GM23248 (cell line): Measurements from ENCODE around the gene CFAP157. TPM values are rescaled to one million over a fixed set of nuclear protein-coding genes. Genes with fewer than 3 reads are reported as not detected.

Experiments used
- DNase-seq: peaks from one replicate; pipeline ENCODE4 v3.0.0-alpha.2; 2015
- H2AFZ ChIP-seq: fragments of 200-600 bp; sonication (generic); 2 replicates; pipeline ENCODE4 v1.6.1; 2016; ENCODE audit warnings: antibody characterized with exemption
- H3F3A ChIP-seq: fragments of 200-600 bp; sonication (generic); 2 replicates; pipeline ENCODE4 v1.6.1; 2016; ENCODE audit warnings: mild to moderate bottlenecking, antibody characterized with exemption, mixed run types; ENCODE audit not compliant: insufficient read depth
- H3K27ac ChIP-seq: fragments of 200-600 bp; sonication (generic); 2 replicates; pipeline ENCODE4 v1.5.1; 2016; ENCODE audit warnings: mild to moderate bottlenecking
- H3K27me3 ChIP-seq: fragments of 200-600 bp; sonication (generic); replicated peaks from 2 replicates; pipeline ENCODE4 v1.6.1; 2016; ENCODE audit warnings: mild to moderate bottlenecking; ENCODE audit not compliant: insufficient read depth
- H3K36me3 ChIP-seq: fragments of 200-600 bp; sonication (generic); 2 replicates; pipeline ENCODE4 v1.6.1; 2016; ENCODE audit warnings: low read depth, mild to moderate bottlenecking
- H3K4me1 ChIP-seq: fragments of 200-600 bp; sonication (generic); 2 replicates; pipeline ENCODE4 v1.6.1; 2016; ENCODE audit warnings: mild to moderate bottlenecking; ENCODE audit not compliant: insufficient read depth
- H3K4me2 ChIP-seq: fragments of 200-600 bp; sonication (generic); one replicate; pipeline ENCODE4 v1.6.1; 2016; ENCODE audit warnings: mild to moderate bottlenecking; ENCODE audit not compliant: unreplicated experiment
- H3K4me3 ChIP-seq: fragments of 200-600 bp; sonication (generic); 2 replicates; pipeline ENCODE4 v1.5.1; 2016; ENCODE audit warnings: mild to moderate bottlenecking
- H3K79me2 ChIP-seq: fragments of 200-600 bp; sonication (generic); 2 replicates; pipeline ENCODE4 v1.6.1; 2016; ENCODE audit warnings: mild to moderate bottlenecking; ENCODE audit not compliant: insufficient read depth
- H3K9ac ChIP-seq: fragments of 200-600 bp; sonication (generic); 2 replicates; pipeline ENCODE4 v1.6.1; 2016; ENCODE audit warnings: mild to moderate bottlenecking
- H3K9me2 ChIP-seq: fragments of 200-600 bp; sonication (generic); 2 replicates; pipeline ENCODE4 v1.6.1; 2016; ENCODE audit warnings: mixed run types, mild to moderate bottlenecking, moderate library complexity; ENCODE audit not compliant: insufficient read depth
- H3K9me3 ChIP-seq: fragments of 200-600 bp; sonication (generic); one replicate; pipeline ENCODE4 v1.6.1; 2017; ENCODE audit warnings: low read depth
- H4K20me1 ChIP-seq: fragments of 200-600 bp; sonication (generic); 2 replicates; pipeline ENCODE4 v1.6.0; 2016; ENCODE audit not compliant: insufficient read depth
- EZH2 ChIP-seq: fragments of 200-600 bp; sonication (generic); IDR thresholded peaks from 2 replicates; pipeline ENCODE4 v1.6.1; 2018; ENCODE audit warnings: antibody characterized with exemption, mild to moderate bottlenecking; ENCODE audit not compliant: insufficient read depth, poor library complexity, severe bottlenecking
- EZH2phosphoT487 ChIP-seq: fragments of 200-600 bp; sonication (generic); IDR thresholded peaks from 2 replicates; pipeline ENCODE4 v1.6.1; 2018; ENCODE audit warnings: antibody characterized with exemption, moderate library complexity, mild to moderate bottlenecking, low read depth; ENCODE audit not compliant: insufficient read depth
- WGBS, 2 experiments: methylation state at CpG; one replicate each; pipeline ENCODE4 v1.1.6; 2015 to 2017; ENCODE audit warnings: low lambda C conversion rate in 2 of 2, low coverage in 1 of 2; ENCODE audit errors: missing lambda C conversion rate in 2 of 2; 5-methylcytosine and 5-hydroxymethylcytosine counted together
- in situ Hi-C: fragments of 300-500 bp; cut with MboI; formaldehyde crosslinking; loops from 2 replicates; pipeline ENCODE4 v1.15.0; 2020
- polyA plus RNA-seq: library from polyadenylated mRNA; unstranded; fragments of >200 nt; fragmentation: Nextera tagmentation; extraction: Ambion mirVana; gene quantifications from 2 replicates; pipeline ENCODE4 v1.2.1, GENCODE V29; 2016
- total RNA-seq: library from RNA; depleted of rRNA; stranded (reverse); fragments of >200 nt; shearing (Covaris generic); gene quantifications from 2 replicates; pipeline ENCODE4 v1.2.3, GENCODE V29; 2014

CFAP157 gene
- total and polyA plus RNA-seq, 2 experiments from 2014 or later: 0.55 TPM; not detected in 1

GRCh38 chr9:127734247-127734746 is 27.5 kb downstream of the CFAP157 start:
- H3K27ac ChIP-seq: peak overlapping the region; percentile 67; the same call in 1 of the 2 replicates
- H4K20me1 ChIP-seq: no peaks in the 10 kb centered on the region
- 36 to 40% methylated on average over 22 of the region's 22 CpGs for WGBS, 2 experiments
- H3K9me3 ChIP-seq: no peaks in the 10 kb centered on the region
- no peaks in the 10 kb centered on the region for H3K9me2 ChIP-seq
- no peaks in the 10 kb centered on the region for H3K36me3 ChIP-seq
- 0 out of 2 replicates have a peak, but pooled peaks cover 7% of the 10 kb centered on the region for H3K79me2 ChIP-seq
- H3K4me3 ChIP-seq: peak overlapping the region; percentile 80
- peak overlapping the region; percentile 74 for H3K4me2 ChIP-seq
- H3K27me3 ChIP-seq: no peaks in the 10 kb centered on the region
- H2AFZ ChIP-seq: peak overlapping the region; percentile 81
- H3K9ac ChIP-seq: peak overlapping the region; percentile 82
- TF ChIP-seq EZH2 (no peak), EZH2phosphoT487 (no peak)
- H3K4me1 ChIP-seq: peaks cover 10% of the 10 kb centered on the region; the same call in 1 of the 2 replicates
- H3F3A ChIP-seq: no peaks in the 10 kb centered on the region
- DNase-seq: no peak
- in situ Hi-C loops: loop anchor here (10.0 kb wide), 1 partner anchor 139 kb away; no protein-coding TSS in a partner anchor

GRCh38 chr9:127734747-127735529 is 28.1 kb downstream of the CFAP157 start, which contains the start of gene TOR2A:
TSS of gene TOR2A (minus strand) at chr9:127735294. CDS start at chr9:127735270, 24 bp downstream.
- peak; percentile 99 for DNase-seq
- Histone ChIP-seq H3K4me3 (peak within 1 kb of the TSS; percentile 80), H3K4me1 (peaks cover 11% of the 10 kb centered on the region), H2AFZ (peak within 1 kb of the TSS; percentile 81), H3K9me3 (no peaks in the 10 kb centered on the region), H3K9me2 (no peaks in the 10 kb centered on the region), H3F3A (0 out of 2 replicates have a peak, but pooled peaks cover under 1% of the 10 kb centered on the region), H3K79me2 (0 out of 2 replicates have a peak, but pooled peaks cover 7% of the 10 kb centered on the region), H3K27me3 (no peaks in the 10 kb centered on the region), H3K4me2 (peak within 1 kb of the TSS; percentile 74), H3K36me3 (no peaks in the 10 kb centered on the region), H4K20me1 (no peaks in the 10 kb centered on the region), H3K27ac (peak within 1 kb of the TSS; percentile 67), H3K9ac (peak within 1 kb of the TSS; percentile 82)
- no peak for TF ChIP-seq EZH2phosphoT487
- no peak for TF ChIP-seq EZH2
- WGBS, 2 experiments: 1% methylated on average over 57 to 62 of the region's 76 CpGs
- in situ Hi-C loops: loop anchor here (10.0 kb wide), 1 partner anchor 140 kb away; no protein-coding TSS in a partner anchor

- Histone ChIP-seq H3K9ac (peak overlapping the region; percentile 63), H3K4me3 (no peak overlapping the region), H3K36me3 (no peaks in the 10 kb centered on the region), H2AFZ (no peak overlapping the region), H3F3A (peaks cover 5% of the 10 kb centered on the region; the same call in 1 of the 2 replicates), H3K9me3 (no peaks in the 10 kb centered on the region), H4K20me1 (no peaks in the 10 kb centered on the region), H3K27me3 (no peaks in the 10 kb centered on the region), H3K4me1 (peaks cover 17% of the 10 kb centered on the region), H3K9me2 (no peaks in the 10 kb centered on the region), H3K27ac (peak overlapping the region; percentile 19; the same call in 1 of the 2 replicates), H3K79me2 (0 out of 2 replicates have a peak, but pooled peaks cover 7% of the 10 kb centered on the region), H3K4me2 (peak overlapping the region; percentile 55)
- 21 to 24% methylated on average over 15 of the region's 15 CpGs for WGBS, 2 experiments
- in situ Hi-C loops: loop anchor here (10.0 kb wide), 1 partner anchor 141 kb away; no protein-coding TSS in a partner anchor
- TF ChIP-seq EZH2phosphoT487 (no peak), EZH2 (no peak)
- DNase-seq: no peak
Observed at GRCh38 chr9:127735530-127736185, 28.9 kb downstream of the CFAP157 start.

DNA sequence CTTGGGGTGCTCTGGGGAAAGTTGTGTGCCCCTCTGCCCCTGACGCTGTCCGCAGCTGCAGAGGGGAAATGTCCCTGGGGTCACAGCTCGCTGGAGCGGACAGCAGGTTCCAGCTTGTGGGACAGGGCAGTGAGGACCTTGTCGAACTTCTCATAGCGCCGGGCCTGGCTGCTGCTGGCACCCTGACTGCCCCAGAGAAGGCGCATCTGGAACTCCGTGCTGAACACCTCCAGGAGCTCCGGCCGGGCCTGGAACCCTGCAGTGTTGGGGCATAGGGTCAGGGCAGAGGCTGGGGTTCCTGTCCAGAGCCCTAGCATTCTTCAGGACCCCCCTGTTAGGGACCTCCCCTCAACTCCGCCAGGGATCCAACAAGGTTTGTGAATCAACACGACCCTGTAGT is 31.9 kb downstream of the CFAP157 start:
- H2AFZ ChIP-seq: no peak overlapping the region
- no peaks in the 10 kb centered on the region for H4K20me1 ChIP-seq
- no peak overlapping the region for H3K4me3 ChIP-seq
- no peaks in the 10 kb centered on the region for H3K36me3 ChIP-seq
- H3K4me2 ChIP-seq: no peak overlapping the region
- no peak overlapping the region for H3K9ac ChIP-seq
- no peak overlapping the region for H3K27ac ChIP-seq
- H3K27me3 ChIP-seq: no peaks in the 10 kb centered on the region
- 74 to 75% methylated on average over 13 of the region's 13 CpGs for WGBS, 2 experiments
- no peaks in the 10 kb centered on the region for H3K9me3 ChIP-seq
- in situ Hi-C loops: loop anchor here (10.0 kb wide), 1 partner anchor 144 kb away; no protein-coding TSS in a partner anchor
- H3K4me1 ChIP-seq: peaks cover 17% of the 10 kb centered on the region
- peaks cover 15% of the 10 kb centered on the region; the same call in 1 of the 2 replicates for H3F3A ChIP-seq
- H3K79me2 ChIP-seq: 0 out of 2 replicates have a peak, but pooled peaks cover 7% of the 10 kb centered on the region
- H3K9me2 ChIP-seq: no peaks in the 10 kb centered on the region
- DNase-seq: no peak
- TF ChIP-seq EZH2: no peak
- TF ChIP-seq EZH2phosphoT487: no peak
